K562 (cell line): ENCODE results near the gene PGD. TPM values are rescaled to one million over a fixed set of nuclear protein-coding genes. Genes with fewer than 3 reads are reported as not detected.

ENCODE experiments used
- AFF4 ChIP-seq: sonication (generic); formaldehyde crosslinking; IDR thresholded peaks from 2 replicates; pipeline ENCODE4 v1.8.0; 2023; ENCODE audit warnings: mild to moderate bottlenecking, missing genetic modification reagents
- CTBP1 ChIP-seq: fragments of 450-650 bp; IDR thresholded peaks from 2 replicates; pipeline ENCODE4 v1.6.1; 2016; ENCODE audit warnings: borderline replicate concordance
- POLR2H ChIP-seq: IDR thresholded peaks from 2 replicates; pipeline ENCODE4 v1.6.1; 2016; ENCODE audit warnings: missing genetic modification characterization, low read depth, mild to moderate bottlenecking, control low read depth, missing compliant biosample characterization, moderate library complexity
- SMC3 ChIP-seq: conservative IDR thresholded peaks from 2 replicates; pipeline ENCODE4 v1.6.1; 2011; ENCODE audit warnings: low read depth, low read length, improper control_type of control experiment; ENCODE audit not compliant: insufficient read depth
- ZBTB12 ChIP-seq: fragments of 250-450 bp; sonication (Bioruptor Pico); IDR thresholded peaks from 2 replicates; pipeline ENCODE4 v1.4.0; 2020
- ZNF408 ChIP-seq: fragments of 250-450 bp; sonication (Bioruptor Pico); IDR thresholded peaks from 2 replicates; pipeline ENCODE4 v1.4.0; 2020; ENCODE audit warnings: low read depth, mild to moderate bottlenecking, moderate library complexity
- polyA plus RNA-seq, 8 experiments: library from polyadenylated mRNA; depleted of rRNA in 4 of 8; stranded (reverse) in 5 of 8; unstranded in 3 of 8; fragments of >200 nt; fragmentation: Nextera tagmentation in 2 of 8; fragmentation: Illumina TruSeq in 1 of 8; extraction: Ambion mirVana in 2 of 8; extraction: Trizol in 1 of 8; gene quantifications; 2 replicates each; pipeline versions ENCODE4 v1.2.1 to v1.2.3, GENCODE V29; 2011 to 2014; ENCODE audit warnings: inconsistent platforms in 1 of 8, missing spikeins in 1 of 8
- total RNA-seq, 7 experiments: library from RNA; depleted of rRNA in 6 of 7; stranded (reverse); fragments of >200 nt in 6 of 7; fragmentation: Illumina TruSeq in 2 of 7; extraction: Trizol in 2 of 7; gene quantifications; 2 replicates each; pipeline versions ENCODE4 v1.2.1 to v1.2.3, GENCODE V29; 2011 to 2021; ENCODE audit warnings: low replicate concordance in 1 of 7

The PGD gene
- total and polyA plus RNA-seq, 9 of the 15 experiments (the other 6 are each of a cell fraction or from before 2014, with no cell fraction given): 177 to 542 (median 270) TPM

- TF ChIP-seq ZBTB12: 0 out of 2 replicates have a peak, but pooled peaks have one; percentile 25
- TF ChIP-seq ZNF408 (CRISPR knock-in tag): no peak
- TF ChIP-seq SMC3: no peak
- 0 out of 2 replicates have a peak, but pooled peaks have one; percentile 65 for TF ChIP-seq AFF4 (CRISPR knock-in tag)
- peak; percentile 85; the same call in 1 of the 2 replicates for TF ChIP-seq CTBP1
- peak; percentile 84 for TF ChIP-seq POLR2H (tag)
- TF ChIP-seq, all 486 proteins: peak for 142
Measured at GRCh38 chr1:10415211-10415930, 16.5 kb downstream of the PGD start (continued).
